Non-pigmented ciliary epithelial cell (primary cell): Measurements from ENCODE around the gene RAB28.
"Not testable (repeated sequence)": the region's sequence is repeated elsewhere in the genome, so short reads cannot be mapped to it uniquely, and the experiment has no call there.

ENCODE experiments used
- DNase-seq: peaks from one replicate; pipeline ENCODE4 v3.0.0-alpha.2; 2010; ENCODE audit warnings: low read depth

RAB28 gene

GRCh38 chr4:13445841-13446790 lies 38.0 kb downstream of the RAB28 start:
- no peak for DNase-seq

- DNase-seq: no peak
Observed at GRCh38 chr4:13441506-13441905, 42.6 kb downstream of the RAB28 start.

GRCh38 chr4:13436962-13437361 lies 47.2 kb downstream of the RAB28 start:
- no peak for DNase-seq

- DNase-seq: peak; percentile 13
Observed at GRCh38 chr4:13432453-13432852, 51.7 kb downstream of the RAB28 start.

GRCh38 chr4:13430834-13431568 lies 53.1 kb downstream of the RAB28 start:
- no peak for DNase-seq

- DNase-seq: no peak
Observed at GRCh38 chr4:13427599-13428325, 56.4 kb downstream of the RAB28 start.

GRCh38 chr4:13415068-13415785 lies 68.9 kb downstream of the RAB28 start:
- DNase-seq: no peak

GRCh38 chr4:13413729-13414437 lies 70.3 kb downstream of the RAB28 start:
- DNase-seq: no peak

GRCh38 chr4:13411942-13412341 lies 72.2 kb downstream of the RAB28 start:
- DNase-seq: no peak

- DNase-seq: no peak
Observed at GRCh38 chr4:13409324-13409723, 74.8 kb downstream of the RAB28 start.

- not testable (repeated sequence) for DNase-seq
Observed at GRCh38 chr4:13406156-13406555, 78.0 kb downstream of the RAB28 start.

GRCh38 chr4:13403833-13404232 lies 80.3 kb downstream of the RAB28 start:
- no peak for DNase-seq

- DNase-seq: no peak
Observed at GRCh38 chr4:13403326-13403725, 80.8 kb downstream of the RAB28 start.

- DNase-seq: peak; percentile 28
Observed at GRCh38 chr4:13399257-13399656, 84.9 kb downstream of the RAB28 start.

GRCh38 chr4:13396161-13396560 lies 88.0 kb downstream of the RAB28 start:
- DNase-seq: no peak

- not testable (repeated sequence) for DNase-seq
Observed at GRCh38 chr4:13389901-13390300, 94.2 kb downstream of the RAB28 start.

GRCh38 chr4:13386405-13387107 lies 97.6 kb downstream of the RAB28 start:
- no peak for DNase-seq

GRCh38 chr4:13384055-13384454 lies 100.1 kb downstream of the RAB28 start:
- no peak for DNase-seq

- DNase-seq: no peak
Observed at GRCh38 chr4:13378973-13379759, 105.0 kb downstream of the RAB28 start.

- DNase-seq: no peak
Observed at GRCh38 chr4:13371048-13371447, 113.1 kb downstream of the RAB28 start.
